ENCODE measurements around the gene LRPPRC.
"Not testable (repeated sequence)": the region's sequence is repeated elsewhere in the genome, so short reads cannot be mapped to it uniquely, and the experiment has no call there.

The LRPPRC gene

DNA sequence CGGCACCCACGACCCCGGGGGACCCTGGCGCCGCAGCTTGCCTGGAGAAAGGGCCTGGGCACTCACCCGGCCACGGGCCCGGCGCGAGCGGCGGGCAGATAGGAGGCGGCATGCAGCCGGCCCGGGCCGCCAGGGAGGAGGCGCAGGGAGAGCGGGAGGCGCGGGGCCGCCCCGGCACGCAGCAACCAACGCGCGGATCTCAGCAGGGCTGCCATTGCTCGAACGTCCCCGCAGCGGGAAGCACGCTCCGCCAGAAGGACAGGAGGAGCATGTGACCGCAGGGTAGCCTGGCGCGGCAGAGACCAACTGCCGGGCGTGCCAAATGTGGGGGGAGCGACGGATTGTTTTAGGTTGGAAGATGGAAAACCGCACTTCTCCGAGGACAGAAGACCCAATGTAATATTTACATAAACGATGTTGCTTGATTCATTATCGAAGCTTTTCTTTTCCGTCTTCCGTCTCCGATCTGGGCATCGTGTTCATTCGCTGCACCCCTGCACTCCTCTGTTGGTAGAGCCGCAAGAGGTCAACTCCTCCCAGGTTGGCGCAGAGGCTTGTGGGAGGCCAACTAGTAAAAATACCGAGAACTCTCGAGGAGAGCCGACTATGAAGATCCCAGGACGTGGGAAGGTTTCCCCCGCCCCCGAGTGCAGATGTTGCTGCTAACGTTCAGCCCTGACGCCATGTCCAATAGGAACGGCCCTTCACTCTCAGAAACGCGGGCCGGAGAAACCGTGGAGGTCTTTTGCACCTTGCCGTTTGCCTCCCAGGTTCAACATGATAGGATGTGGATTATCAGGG is at the start of gene LRPPRC:
LRPPRC (minus strand) TSS at position 257 of the 801 bp plus-strand sequence; CDS start at position 215, 42 bp downstream.
- peak; percentile 81 for DNase-seq (ENCODE audit: low read depth)

GRCh38 chr2:44045061-44045460 is 49.3 kb upstream of the LRPPRC start:
- DNase-seq (ENCODE audit: low read depth) = no peak

DNA sequence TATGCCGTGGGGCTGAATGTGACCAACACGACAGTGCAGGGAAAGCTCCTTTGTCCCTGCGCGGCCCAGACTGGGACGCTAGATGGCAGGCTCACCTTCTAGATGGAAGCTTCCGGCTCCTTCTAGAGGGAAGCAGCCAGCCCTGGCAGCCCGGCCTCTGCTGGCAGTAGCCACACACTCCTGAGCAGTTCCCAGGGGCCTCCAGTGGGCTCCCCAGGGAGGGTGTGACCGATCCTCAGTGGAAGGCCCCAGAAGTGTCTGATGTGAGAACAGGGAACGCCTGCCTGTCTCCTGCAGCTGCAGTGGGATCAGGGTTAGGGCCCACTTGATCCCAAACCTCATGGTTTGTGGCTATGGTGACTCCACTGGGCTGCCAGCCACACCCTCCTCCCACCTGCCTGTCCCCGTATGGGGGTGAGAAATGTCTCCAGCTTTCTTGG is 48.5 kb upstream of the LRPPRC start:
- DNase-seq (ENCODE audit: low read depth) = peak; percentile 78

DNA sequence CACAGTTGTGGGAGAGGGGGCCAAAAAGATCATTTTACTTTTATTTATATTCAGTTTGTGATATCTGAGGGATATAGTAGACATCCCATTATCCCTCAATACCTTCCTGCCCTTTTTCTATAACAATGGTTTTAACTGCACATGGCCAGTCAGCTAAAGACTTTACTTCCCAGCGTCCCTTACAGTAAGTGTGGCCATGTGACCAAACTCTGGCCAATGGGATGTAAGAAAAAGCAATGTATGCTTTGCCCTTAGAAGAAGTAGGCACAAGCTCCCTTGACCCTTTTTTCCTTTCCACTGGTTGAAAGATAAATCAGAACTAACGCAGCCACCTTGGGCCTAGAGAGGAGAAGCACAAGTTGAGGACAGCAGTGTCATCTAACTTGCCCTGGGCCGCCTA is 44.6 kb upstream of the LRPPRC start:
- DNase-seq (ENCODE audit: low read depth) = no peak

DNA sequence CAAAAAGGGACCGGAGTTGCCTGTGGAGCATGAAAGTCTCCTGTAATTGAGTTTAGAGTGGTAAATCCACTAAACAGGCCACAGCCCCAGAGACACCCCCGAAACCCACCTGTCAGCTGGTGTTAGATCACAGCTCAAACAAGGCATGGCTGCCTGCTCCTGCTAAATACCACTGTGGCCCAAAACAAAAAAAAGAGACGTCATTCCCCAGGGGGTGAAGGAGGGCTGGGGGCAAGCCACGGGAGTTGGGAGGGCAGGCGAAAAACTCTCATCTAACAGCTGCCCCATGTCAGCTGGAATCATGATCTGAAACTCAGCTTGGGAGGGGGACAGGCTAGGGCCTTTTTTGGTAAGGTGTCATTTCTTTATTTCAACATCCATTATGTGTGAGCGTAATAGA is 42.5 kb upstream of the LRPPRC start:
- no peak for DNase-seq (ENCODE audit: low read depth)

DNA sequence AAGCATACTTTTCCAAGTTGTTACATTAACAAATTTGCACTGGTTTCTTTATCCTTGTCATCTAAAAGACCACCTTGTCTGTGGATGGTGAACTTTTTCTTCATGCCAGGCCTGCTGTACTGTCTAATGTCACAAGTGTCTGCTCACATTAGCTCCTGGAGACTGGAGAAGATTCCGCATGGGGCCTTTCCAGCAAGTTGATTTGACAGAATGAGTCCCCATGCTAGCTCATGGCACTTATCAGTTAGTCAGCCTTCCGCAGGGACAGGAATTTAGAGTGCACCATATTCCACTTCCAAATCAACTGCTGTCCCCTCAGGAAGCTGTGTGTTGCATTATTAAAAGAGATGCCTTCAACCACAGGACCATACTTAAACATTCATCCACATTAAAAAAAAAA is 41.4 kb upstream of the LRPPRC start:
- DNase-seq (ENCODE audit: low read depth) = no peak

- no peak for DNase-seq (ENCODE audit: low read depth)
Measured at GRCh38 chr2:44033947-44034346, 38.2 kb upstream of the LRPPRC start.

DNA sequence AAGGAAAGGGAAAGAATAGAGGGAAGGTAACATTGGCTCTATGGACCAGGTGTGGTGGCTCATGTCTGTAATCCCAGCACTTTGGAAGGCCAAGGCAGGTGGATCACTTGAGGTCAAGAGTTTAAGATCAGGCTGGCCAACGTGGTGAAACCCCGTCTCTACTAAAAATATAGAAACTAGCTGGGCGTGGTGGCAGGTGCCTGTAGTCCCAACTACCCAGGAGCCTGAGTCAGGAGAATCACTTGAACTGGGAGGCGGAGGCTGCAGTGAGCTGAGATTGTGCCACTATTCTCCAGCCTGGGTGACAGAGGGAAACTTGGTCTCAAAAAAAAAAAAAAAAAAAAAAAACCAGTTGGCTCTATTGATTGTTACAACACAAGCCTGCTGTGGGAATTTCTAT is 31.3 kb upstream of the LRPPRC start:
- not testable (repeated sequence) for DNase-seq (ENCODE audit: low read depth)

- DNase-seq (ENCODE audit: low read depth) = peak; percentile 20
Measured at GRCh38 chr2:44016282-44016681, 20.5 kb upstream of the LRPPRC start.

DNA sequence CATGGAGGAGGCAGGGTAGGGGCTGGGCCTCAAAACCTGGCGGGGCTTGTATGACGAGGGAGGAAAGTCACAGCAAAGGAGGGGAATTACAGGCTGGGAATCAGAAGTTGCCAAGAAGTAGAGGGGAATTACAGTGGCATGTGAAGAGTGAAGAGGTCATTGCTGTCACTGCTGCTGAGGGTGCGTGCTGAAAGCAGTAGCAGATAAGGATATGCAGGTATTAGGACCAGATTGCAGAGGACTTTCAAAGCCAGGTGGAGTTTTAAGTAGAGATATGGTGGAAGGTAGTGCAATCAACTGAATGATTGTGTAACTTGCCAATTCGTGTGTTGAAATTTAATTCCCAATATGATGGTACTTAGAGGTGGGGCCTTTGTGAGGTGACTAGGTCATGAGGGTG is 19.4 kb upstream of the LRPPRC start:
- DNase-seq (ENCODE audit: low read depth) = no peak

DNA sequence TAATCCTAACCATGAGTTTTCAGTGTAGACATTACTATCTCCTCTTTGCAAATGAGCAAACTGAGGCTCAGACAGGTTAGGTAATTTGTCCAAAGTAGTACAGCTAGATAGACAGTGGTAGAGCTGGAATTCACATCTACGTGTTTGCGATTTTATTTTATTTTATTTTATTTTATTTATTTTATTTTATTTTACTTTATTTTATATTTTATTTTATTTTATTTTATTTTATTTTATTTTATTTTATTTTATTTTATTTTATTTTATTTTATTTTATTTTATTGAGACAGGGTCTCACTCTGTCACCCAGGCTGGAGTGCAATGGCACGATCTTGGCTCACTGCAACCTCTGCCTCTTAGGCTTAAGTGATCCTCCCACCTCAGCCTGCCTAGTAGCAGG is 17.4 kb upstream of the LRPPRC start:
- not testable (repeated sequence) for DNase-seq (ENCODE audit: low read depth)

DNA sequence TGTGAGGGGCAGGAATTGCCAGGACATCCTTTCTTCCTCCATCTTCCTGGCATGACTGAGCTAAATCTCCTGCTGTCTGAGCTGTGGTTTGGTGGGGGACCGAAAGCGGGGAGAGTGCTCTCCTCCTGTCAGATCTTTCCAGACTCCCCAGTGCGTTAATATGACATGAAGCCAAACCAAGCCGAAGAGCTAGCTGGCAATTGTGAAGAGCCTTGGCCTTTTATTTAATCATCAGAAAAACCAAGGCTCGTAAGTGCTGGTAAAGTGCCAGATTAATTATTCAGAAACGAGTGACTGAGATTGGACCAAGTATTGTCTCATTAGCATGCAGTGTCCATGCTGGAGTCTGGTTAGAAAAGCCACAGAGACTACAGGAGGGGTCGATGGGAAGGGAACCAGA is 14.5 kb upstream of the LRPPRC start:
- no peak for DNase-seq (ENCODE audit: low read depth)

DNA sequence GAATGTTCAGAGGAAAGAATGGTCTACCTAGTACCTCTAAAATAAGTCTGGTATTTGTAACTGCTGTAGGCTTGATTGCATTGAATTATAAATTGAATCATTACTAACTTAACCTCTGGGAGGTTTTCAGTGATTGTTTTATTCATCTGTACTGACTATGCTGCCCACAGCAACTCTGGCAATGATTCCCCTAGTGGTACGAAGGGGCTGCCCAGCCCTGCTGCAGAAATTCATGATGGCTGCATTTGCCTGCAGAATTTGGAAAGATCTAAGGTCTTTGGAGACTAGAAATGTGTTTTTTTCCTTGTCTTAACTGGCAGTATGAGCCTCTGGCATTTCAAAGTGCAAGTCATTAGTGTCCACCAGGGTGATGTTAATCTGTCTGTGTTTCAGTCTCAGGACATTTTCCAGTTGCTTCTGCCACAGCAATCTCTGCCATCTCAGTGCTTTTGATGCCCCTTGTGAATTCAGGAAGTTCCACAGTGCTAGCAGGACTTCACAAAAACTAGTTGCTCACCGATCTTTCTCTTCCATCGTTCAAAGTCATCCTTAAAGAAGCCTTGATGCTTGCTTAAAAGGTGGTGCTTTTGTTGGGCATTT is 13.4 kb upstream of the LRPPRC start:
- no peak for DNase-seq (ENCODE audit: low read depth)

DNA sequence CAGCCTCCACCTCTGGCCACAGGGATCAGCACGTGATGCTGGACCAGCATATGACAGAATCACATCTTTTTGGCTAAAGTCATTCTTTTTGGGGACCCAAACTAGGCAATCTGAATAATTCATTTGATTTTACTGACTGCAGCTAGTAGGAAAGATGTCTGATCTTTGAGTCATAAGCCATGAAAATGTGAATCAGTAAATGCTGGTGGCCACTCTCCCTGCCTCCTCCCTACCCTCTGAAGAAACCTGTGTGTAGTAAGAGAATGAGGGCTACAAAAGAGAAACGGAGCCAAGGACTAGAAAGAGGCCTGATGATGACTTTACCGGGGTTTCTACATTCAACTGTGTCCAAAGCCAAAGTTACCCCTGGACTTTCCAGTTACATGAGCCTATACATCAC is 10.1 kb upstream of the LRPPRC start:
- DNase-seq (ENCODE audit: low read depth) = no peak

GRCh38 chr2:44004735-44005602 is 9.2 kb upstream of the LRPPRC start:
- DNase-seq (ENCODE audit: low read depth) = no peak

- DNase-seq (ENCODE audit: low read depth) = no peak
Measured at GRCh38 chr2:44001716-44002115, 5.9 kb upstream of the LRPPRC start.

DNA sequence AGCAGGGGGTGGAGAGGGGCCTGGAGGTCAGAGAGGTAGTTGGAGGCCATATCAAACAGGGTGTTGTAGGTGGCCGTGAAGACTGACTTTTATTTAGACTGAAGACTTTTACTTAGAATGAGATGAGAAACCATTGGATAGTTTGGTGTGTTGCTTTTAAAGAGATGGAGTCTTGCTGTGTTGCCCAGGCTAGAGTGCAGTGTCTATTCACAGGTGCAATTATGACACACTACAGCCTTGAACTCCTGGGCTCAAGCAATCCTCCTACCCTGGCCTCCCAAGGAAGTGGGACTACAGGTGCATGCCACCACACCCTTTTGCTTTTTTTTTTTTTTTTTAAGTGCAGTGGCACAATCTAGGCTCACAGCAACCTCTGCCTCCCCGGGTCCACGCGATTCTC is 2.5 kb upstream of the LRPPRC start:
- DNase-seq (ENCODE audit: low read depth) = no peak

DNA sequence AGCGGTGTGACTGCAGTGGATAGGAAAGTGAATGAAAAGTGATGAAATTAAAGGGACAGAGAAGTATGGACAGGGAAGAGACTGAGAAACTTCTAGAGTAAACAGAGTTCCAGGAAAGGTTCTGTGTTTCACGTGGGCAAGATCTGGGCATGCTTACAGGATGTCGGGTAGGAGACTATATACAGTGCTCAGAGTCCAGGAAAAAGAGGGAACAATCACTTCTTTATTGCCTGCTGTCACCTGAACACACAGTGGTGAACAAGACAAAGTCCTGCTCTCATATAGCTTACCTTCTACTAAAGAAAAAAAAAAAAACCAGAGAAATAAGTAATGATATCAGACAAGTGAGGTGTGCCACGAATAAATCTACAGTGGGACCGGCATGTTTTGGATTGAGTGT is 2.4 kb downstream of the LRPPRC start:
- DNase-seq (ENCODE audit: low read depth) = no peak

GRCh38 chr2:43989545-43989944 is 6.2 kb downstream of the LRPPRC start:
- no peak for DNase-seq (ENCODE audit: low read depth)

DNA sequence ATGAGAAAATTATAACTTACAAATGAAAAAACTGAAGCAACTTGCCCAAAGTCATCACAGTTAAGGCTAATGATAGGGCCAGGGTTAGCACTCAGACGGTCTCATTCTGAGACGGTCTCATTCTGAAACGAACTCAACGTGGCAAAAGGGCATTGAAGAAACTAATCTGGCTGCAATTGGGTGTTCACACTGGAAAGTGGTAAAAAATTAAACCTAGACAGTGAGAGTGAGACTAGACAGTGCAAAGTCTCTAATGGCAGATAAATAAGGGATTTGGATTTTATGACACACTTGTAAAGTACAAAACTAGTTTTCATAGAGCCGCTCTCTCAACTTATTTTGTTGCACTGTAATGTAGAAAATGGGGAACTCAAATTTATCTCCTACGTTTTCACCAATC is 9.2 kb downstream of the LRPPRC start:
- no peak for DNase-seq (ENCODE audit: low read depth)

DNA sequence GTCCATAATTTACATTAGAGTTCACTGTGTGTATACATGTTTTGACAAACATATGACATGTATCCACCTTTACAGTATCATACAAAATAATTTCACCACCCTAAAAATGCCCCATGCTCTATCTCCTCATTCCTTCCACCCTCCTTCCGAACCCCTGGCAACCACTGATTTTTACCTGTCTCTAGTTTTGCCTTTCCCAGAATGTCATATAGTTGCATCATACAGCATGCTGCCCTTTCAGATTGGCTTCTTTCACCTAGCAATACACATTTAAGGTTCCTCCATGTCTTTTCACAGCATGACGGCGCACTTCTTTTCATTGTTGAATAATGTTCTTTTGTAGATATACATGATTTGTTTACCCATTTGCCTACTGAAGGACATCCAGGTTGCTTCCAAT is 10.4 kb downstream of the LRPPRC start:
- DNase-seq (ENCODE audit: low read depth) = no peak

DNA sequence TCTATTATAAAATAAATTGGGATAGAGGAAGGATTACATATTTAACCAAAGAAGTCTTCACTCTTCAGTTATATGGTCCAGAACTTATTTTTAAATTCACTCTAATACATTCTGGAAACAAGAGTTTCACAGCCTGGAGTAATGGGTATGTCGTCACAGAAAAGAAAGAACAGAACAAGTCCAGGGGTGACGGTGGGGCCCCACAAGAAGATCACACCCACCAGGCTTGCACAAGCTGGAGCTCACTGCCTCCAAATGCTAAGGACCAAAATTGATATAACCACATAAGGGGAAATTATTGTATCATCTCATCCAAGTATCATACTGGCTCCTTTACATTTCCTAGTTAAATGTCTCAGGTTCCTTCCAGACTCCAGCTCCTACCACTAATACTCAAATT is 11.3 kb downstream of the LRPPRC start:
- DNase-seq (ENCODE audit: low read depth) = no peak

DNA sequence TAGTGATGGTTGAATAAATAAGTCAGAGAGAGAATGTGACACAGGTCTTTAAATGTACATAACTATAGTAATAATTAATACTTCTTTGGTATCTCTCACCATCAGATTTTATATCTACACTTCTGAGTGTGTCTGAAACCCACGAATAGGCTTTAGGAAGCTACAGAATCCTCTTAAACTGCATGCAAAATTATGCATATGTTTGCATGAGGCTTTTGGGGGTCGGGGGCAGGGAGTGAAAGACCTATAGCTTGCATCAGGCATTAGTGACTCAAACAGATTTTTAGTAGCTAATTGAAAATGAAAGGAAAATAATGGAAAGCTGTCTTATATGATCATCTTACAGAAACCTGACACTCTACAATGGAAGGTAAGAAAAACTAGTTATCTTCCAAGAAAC is 14.9 kb downstream of the LRPPRC start:
- no peak for DNase-seq (ENCODE audit: low read depth)
